ENCODE measurements around the gene CKAP5. TPM values are rescaled to one million over a fixed set of nuclear protein-coding genes. Genes with fewer than 3 reads are reported as not detected.

Gene CKAP5
- total RNA-seq, 1 donor from 2014 or later, result 78.8 TPM

- Histone ChIP-seq H3K9me3 (replicated peaks) (no peaks in the 10 kb centered on the region), H3K27ac (replicated peaks) (peak within 1 kb of the TSS; percentile 96), H3K4me3 (peak within 1 kb of the TSS; percentile 89), H3K27me3 (ENCODE audit: low read depth) (no peaks in the 10 kb centered on the region), H3K36me3 (peaks cover 44% of the 10 kb centered on the region), H3K4me1 (peaks cover 75% of the 10 kb centered on the region)
- intact Hi-C loops (cut with micrococcal nuclease), result no loop called here
- TF ChIP-seq CTCF (IDR thresholded peaks at IDR 0.05; ENCODE audit: borderline replicate concordance), result no peak
- peak; percentile 99 for DNase-seq
Observed at GRCh38 chr11:46700241-46701077, 145.6 kb downstream of the CKAP5 start, which contains the start of the genes ARHGAP1 and ZNF408. ARHGAP1 (minus strand) TSS chr11:46700619; CDS start chr11:46696107, 4,512 bp downstream. ZNF408 (plus strand) TSS chr11:46701031; CDS start chr11:46701048, 17 bp downstream.

GRCh38 chr11:46698597-46698996, 147.5 kb downstream of the CKAP5 start:
- no peaks in the 10 kb centered on the region for H3K27me3 ChIP-seq (ENCODE audit: low read depth)
- TF ChIP-seq CTCF (IDR thresholded peaks at IDR 0.05; ENCODE audit: borderline replicate concordance), result no peak
- H3K4me1 ChIP-seq, result peaks cover 94% of the 10 kb centered on the region
- intact Hi-C loops (cut with micrococcal nuclease), result no loop called here
- no peaks in the 10 kb centered on the region for H3K9me3 ChIP-seq (replicated peaks)
- H3K27ac ChIP-seq (replicated peaks), result peak overlapping the region; percentile 96
- peaks cover 43% of the 10 kb centered on the region for H3K36me3 ChIP-seq
- peak overlapping the region; percentile 89 for H3K4me3 ChIP-seq
- no peak for DNase-seq

GRCh38 chr11:46697723-46698122, 148.4 kb downstream of the CKAP5 start:
- H3K9me3 ChIP-seq (replicated peaks), result no peaks in the 10 kb centered on the region

GRCh38 chr11:46697303-46697702, 148.8 kb downstream of the CKAP5 start:
- peak overlapping the region; percentile 89 for H3K4me3 ChIP-seq
- H3K27ac ChIP-seq (replicated peaks), result peak overlapping the region; percentile 96
- no peak for TF ChIP-seq CTCF (IDR thresholded peaks at IDR 0.05; ENCODE audit: borderline replicate concordance)
- peaks cover 39% of the 10 kb centered on the region for H3K36me3 ChIP-seq
- no peaks in the 10 kb centered on the region for H3K9me3 ChIP-seq (replicated peaks)
- intact Hi-C loops (cut with micrococcal nuclease), result no loop called here
- H3K27me3 ChIP-seq (ENCODE audit: low read depth), result no peaks in the 10 kb centered on the region
- DNase-seq, result peak; percentile 43
- H3K4me1 ChIP-seq, result peaks cover 87% of the 10 kb centered on the region

More at GRCh38 chr11:46697723-46698122, 148.4 kb downstream of the CKAP5 start:
- Histone ChIP-seq H3K4me1 (peaks cover 91% of the 10 kb centered on the region), H3K36me3 (peaks cover 39% of the 10 kb centered on the region), H3K27ac (replicated peaks) (peak overlapping the region; percentile 96), H3K27me3 (ENCODE audit: low read depth) (no peaks in the 10 kb centered on the region), H3K4me3 (peak overlapping the region; percentile 89)
- intact Hi-C loops (cut with micrococcal nuclease), result no loop called here
- TF ChIP-seq CTCF (IDR thresholded peaks at IDR 0.05; ENCODE audit: borderline replicate concordance), result no peak
- DNase-seq, result no peak

- DNase-seq, result peak; percentile 81
- Histone ChIP-seq H3K9me3 (replicated peaks) (no peaks in the 10 kb centered on the region), H3K4me3 (peak overlapping the region; percentile 89), H3K36me3 (peaks cover 43% of the 10 kb centered on the region), H3K4me1 (peaks cover 76% of the 10 kb centered on the region), H3K27ac (replicated peaks) (peak overlapping the region; percentile 96), H3K27me3 (ENCODE audit: low read depth) (no peaks in the 10 kb centered on the region)
- intact Hi-C loops (cut with micrococcal nuclease), result no loop called here
- TF ChIP-seq CTCF (IDR thresholded peaks at IDR 0.05; ENCODE audit: borderline replicate concordance), result no peak
Observed at GRCh38 chr11:46696212-46696558, 149.9 kb downstream of the CKAP5 start.

All from left ventricle myocardium inferior (tissue), 1 donor.